Kidney epithelial cell (primary cell): ENCODE data around the gene PTPRE. TPM values are rescaled to one million over a fixed set of nuclear protein-coding genes. Genes with fewer than 3 reads are reported as not detected.

ENCODE experiments used
- DNase-seq: peaks from one replicate; pipeline ENCODE4 v3.0.0-alpha.2; 2010; ENCODE audit warnings: low read depth
- H3K27me3 ChIP-seq: 2 replicates; pipeline ENCODE4 v1.6.0; 2011; ENCODE audit warnings: low read length; ENCODE audit not compliant: control insufficient read depth, insufficient read depth
- H3K36me3 ChIP-seq: 2 replicates; pipeline ENCODE4 v1.5.1; 2011; ENCODE audit warnings: low read length; ENCODE audit not compliant: control insufficient read depth, insufficient read depth
- H3K4me3 ChIP-seq: 2 replicates; pipeline ENCODE4 v1.5.1; 2011; ENCODE audit warnings: low read depth, mild to moderate bottlenecking, control low read depth, low read length
- total RNA-seq: library from RNA; depleted of rRNA; stranded (reverse); fragments of >200 nt; gene quantifications from 2 replicates; pipeline ENCODE4 v1.2.3, GENCODE V29; 2015
- TF ChIP-seq, protein P1 (sequence below): IDR thresholded peaks from 2 replicates; pipeline ENCODE4 v1.5.1; 2011; ENCODE audit warnings: mild to moderate bottlenecking, moderate library complexity, low read length, control low read depth, inconsistent platforms; ENCODE audit not compliant: insufficient read depth, poor library complexity, severe bottlenecking

The PTPRE gene
- total RNA-seq, 1 donor from 2014 or later, result 10.3 TPM

DNA sequence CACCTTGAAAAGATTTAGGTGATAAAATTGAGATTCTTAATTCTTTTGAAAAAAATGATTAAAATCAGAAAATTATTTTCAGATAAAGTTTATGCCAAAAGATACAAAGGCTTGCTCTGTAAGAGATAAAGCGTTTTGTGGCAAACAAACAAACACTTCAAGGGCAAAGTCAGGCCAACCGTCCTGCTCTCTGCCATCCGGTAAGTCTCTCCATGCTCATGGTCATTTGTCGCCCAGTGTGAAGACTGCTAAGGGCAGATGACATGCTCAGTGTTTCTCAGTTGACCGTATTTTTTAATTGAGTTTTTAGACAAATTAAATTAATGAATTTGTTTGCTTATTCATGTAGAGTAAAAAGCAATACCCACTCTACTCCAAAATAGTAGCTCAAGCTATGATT lies 60.0 kb downstream of the PTPRE start:
- Histone ChIP-seq H3K4me3 (no peak overlapping the region), H3K27me3 (no peaks in the 10 kb centered on the region), H3K36me3 (no peaks in the 10 kb centered on the region)
- TF ChIP-seq, protein P1, sequence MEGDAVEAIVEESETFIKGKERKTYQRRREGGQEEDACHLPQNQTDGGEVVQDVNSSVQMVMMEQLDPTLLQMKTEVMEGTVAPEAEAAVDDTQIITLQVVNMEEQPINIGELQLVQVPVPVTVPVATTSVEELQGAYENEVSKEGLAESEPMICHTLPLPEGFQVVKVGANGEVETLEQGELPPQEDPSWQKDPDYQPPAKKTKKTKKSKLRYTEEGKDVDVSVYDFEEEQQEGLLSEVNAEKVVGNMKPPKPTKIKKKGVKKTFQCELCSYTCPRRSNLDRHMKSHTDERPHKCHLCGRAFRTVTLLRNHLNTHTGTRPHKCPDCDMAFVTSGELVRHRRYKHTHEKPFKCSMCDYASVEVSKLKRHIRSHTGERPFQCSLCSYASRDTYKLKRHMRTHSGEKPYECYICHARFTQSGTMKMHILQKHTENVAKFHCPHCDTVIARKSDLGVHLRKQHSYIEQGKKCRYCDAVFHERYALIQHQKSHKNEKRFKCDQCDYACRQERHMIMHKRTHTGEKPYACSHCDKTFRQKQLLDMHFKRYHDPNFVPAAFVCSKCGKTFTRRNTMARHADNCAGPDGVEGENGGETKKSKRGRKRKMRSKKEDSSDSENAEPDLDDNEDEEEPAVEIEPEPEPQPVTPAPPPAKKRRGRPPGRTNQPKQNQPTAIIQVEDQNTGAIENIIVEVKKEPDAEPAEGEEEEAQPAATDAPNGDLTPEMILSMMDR, result no peak
- no peak for DNase-seq

DNA sequence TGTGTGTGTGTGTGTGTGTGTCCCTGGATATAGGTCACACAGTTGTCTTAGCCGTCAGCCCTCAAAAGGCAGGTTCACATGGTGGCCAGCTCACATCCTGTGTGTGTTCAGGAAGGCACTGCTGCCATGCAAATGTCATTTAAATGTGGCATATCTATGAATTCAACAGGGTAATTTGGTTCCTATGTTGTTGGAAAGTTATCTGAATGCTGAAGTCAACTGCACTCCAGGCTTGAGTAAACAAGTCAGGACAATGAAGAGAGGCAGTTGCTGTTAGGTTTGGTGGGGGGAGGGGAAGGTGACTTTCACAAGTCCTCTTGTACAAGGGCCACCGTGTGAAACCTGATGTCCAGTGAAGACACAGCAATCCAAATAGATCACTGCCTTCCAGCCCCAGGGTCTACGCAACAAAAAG lies 61.1 kb downstream of the PTPRE start:
- no peak overlapping the region for H3K4me3 ChIP-seq
- DNase-seq, result no peak
- TF ChIP-seq, protein P1, result no peak
- no peaks in the 10 kb centered on the region for H3K27me3 ChIP-seq
- no peaks in the 10 kb centered on the region for H3K36me3 ChIP-seq

DNA sequence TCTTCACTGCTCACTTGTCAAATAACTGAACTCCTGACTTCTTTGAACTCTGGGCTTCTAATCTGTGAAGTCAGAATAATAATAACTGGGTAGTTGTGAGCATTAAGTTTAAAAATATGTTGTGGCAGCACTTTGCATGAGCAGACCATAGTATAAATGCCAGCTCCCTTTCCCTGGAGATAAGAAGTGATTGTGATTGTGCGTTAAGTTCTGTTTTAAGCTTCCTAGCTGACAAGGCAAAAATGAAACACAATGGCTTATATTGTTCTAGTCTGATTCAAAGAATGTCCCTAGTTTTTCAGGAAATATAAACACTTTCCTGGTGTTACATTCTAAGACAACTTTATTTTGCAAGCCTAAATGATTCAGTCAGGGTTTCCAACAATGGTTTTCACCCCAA lies 61.8 kb downstream of the PTPRE start:
- Histone ChIP-seq H3K36me3 (no peaks in the 10 kb centered on the region), H3K27me3 (no peaks in the 10 kb centered on the region), H3K4me3 (no peak overlapping the region)
- TF ChIP-seq, protein P1, result no peak
- no peak for DNase-seq

DNA sequence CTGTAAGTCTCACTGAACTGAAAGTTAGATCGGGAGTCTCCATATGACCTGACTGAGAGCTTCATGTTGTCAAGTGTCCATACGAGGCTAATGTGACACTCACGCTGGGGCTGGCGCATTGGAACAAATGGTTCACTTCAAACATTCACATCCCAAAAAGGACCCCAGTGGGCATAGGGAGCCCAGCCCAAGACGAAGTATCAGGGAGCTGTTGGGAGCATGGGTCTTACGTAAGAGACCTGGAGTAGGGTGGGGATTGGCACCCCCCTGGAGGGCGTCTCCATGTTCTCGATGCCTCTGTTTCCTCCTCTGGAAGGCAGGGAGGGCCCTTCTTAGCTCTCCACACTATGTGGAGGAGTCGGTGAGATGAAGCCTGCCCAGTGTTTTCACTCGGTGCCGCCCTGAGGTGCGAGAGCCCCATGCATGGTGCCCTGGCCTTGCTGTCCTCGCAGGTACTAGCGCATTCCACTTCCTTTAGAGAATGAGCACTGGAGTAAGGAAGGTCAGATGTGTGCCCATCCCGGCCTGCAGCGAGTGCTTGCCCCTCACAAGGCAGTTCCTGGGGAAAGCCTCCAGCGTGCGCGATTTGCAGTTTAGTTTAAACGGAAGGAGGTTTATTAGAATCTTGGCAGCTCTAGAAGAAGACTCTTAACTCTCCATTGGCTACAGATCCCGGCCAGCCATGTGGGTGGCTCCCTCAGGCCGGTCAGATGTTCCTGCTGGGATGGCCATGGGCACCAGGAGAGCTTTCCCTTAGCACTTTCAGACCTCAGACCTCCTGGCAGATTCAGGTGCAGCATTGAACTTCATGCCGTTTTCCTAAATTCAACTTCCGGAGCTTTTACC lies 64.4 kb downstream of the PTPRE start:
- no peaks in the 10 kb centered on the region for H3K36me3 ChIP-seq
- no peak for DNase-seq
- no peak overlapping the region for H3K4me3 ChIP-seq
- H3K27me3 ChIP-seq, result no peaks in the 10 kb centered on the region
- TF ChIP-seq, protein P1, result no peak

DNA sequence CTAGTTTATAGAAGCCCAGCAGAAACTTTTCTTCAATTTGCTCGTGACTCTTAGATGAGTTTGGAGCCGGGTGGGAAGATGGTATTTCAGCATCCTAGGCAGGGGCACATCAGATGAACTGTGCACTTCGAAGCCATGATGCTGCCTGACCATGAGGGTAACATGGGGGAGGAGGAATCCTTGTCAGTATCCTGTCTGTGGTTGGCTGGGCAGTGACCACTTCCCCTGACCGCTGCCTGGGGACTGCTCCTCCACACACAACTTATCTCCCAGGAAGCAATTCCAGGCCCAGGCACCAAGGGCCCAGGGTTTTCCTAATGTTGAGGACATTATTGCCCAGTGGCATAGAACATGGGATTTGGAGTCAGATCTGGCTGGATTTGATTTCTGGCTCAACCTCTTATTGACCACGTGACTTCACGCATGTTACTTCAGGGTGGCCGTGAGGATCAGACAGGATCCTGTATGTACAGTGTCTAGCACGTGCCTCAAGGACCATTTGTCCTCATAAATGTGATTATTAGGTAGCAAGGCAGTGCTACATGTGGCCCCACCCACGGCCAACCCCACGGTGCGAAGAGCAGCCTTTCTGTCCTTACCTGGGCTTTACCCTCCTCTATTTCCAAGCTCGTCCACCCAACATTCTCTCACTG lies 65.2 kb downstream of the PTPRE start:
- no peak for DNase-seq
- Histone ChIP-seq H3K27me3 (no peaks in the 10 kb centered on the region), H3K4me3 (no peak overlapping the region), H3K36me3 (no peaks in the 10 kb centered on the region)
- TF ChIP-seq, protein P1, result no peak
